ENCODE data around the gene TRIM22. TPM values are rescaled to one million over a fixed set of nuclear protein-coding genes. Genes with fewer than 3 reads are reported as not detected.

TRIM22 gene
- total RNA-seq, 1 experiment from 2014 or later = 1.2 TPM

- no peak for DNase-seq (ENCODE audit: low read depth)
Measured at GRCh38 chr11:5746614-5747013, 57.0 kb downstream of the TRIM22 start.

- no peak for DNase-seq (ENCODE audit: low read depth)
Measured at GRCh38 chr11:5749836-5750235, 60.2 kb downstream of the TRIM22 start.

- no peak for DNase-seq (ENCODE audit: low read depth)
Measured at GRCh38 chr11:5753943-5754342, 64.4 kb downstream of the TRIM22 start, which contains the start of gene OR52N4. TSS of gene OR52N4 (plus strand) at chr11:5754243. CDS start at chr11:5754741, 498 bp downstream.

Other genes starting within 250 kb of the TRIM22 start
- not detected in 2 replicates for gene OR51I1, start 248.3 kb upstream of the TRIM22 start, total RNA-seq (2014; rRNA removed; shearing (Covaris generic))
- gene OR51I2, start 240.5 kb upstream of the TRIM22 start, total RNA-seq (2014; rRNA removed; shearing (Covaris generic)) = not detected in 2 replicates
- not detected in 2 replicates for gene OR52D1, start 201.1 kb upstream of the TRIM22 start, total RNA-seq (2014; rRNA removed; shearing (Covaris generic))
- gene UBQLN3, start 179.8 kb upstream of the TRIM22 start, total RNA-seq (2014; rRNA removed; shearing (Covaris generic)) = not detected in 2 replicates
- gene UBQLNL, start 173.1 kb upstream of the TRIM22 start, total RNA-seq (2014; rRNA removed; shearing (Covaris generic)) = not detected in 2 replicates
- not detected in 2 replicates for gene OR52H1, start 141.2 kb upstream of the TRIM22 start, total RNA-seq (2014; rRNA removed; shearing (Covaris generic))
- not detected in 2 replicates for gene OR52B6, start 108.9 kb upstream of the TRIM22 start, total RNA-seq (2014; rRNA removed; shearing (Covaris generic))
- 2.6 and 3.6 TPM in 2 replicates for gene TRIM6, start 93.2 kb upstream of the TRIM22 start, total RNA-seq (2014; rRNA removed; shearing (Covaris generic))
- gene TRIM34, start 64.8 kb upstream of the TRIM22 start, total RNA-seq (2014; rRNA removed; shearing (Covaris generic)) = 0.63 and 2.7 TPM in 2 replicates
- 11.5 and 15.2 TPM in 2 replicates for gene TRIM5, start 4.7 kb upstream of the TRIM22 start, total RNA-seq (2014; rRNA removed; shearing (Covaris generic))
- gene OR56B1, start 46.7 kb downstream of the TRIM22 start, total RNA-seq (2014; rRNA removed; shearing (Covaris generic)) = not detected in 2 replicates
- not detected in 2 replicates for gene OR52N4, start 64.5 kb downstream of the TRIM22 start, total RNA-seq (2014; rRNA removed; shearing (Covaris generic))
- gene OR52N5, start 93.6 kb downstream of the TRIM22 start, total RNA-seq (2014; rRNA removed; shearing (Covaris generic)) = not detected in 2 replicates
- 0.15 TPM in 1 of 2 replicates, not detected in the other for gene OR52N1, start 101.5 kb downstream of the TRIM22 start, total RNA-seq (2014; rRNA removed; shearing (Covaris generic))
- not detected in 2 replicates for gene OR52N2, start 119.1 kb downstream of the TRIM22 start, total RNA-seq (2014; rRNA removed; shearing (Covaris generic))
- not detected in 2 replicates for gene OR52E6, start 152.1 kb downstream of the TRIM22 start, total RNA-seq (2014; rRNA removed; shearing (Covaris generic))
- gene OR52E8, start 167.9 kb downstream of the TRIM22 start, total RNA-seq (2014; rRNA removed; shearing (Covaris generic)) = 0.15 TPM in 1 of 2 replicates, not detected in the other
- not detected in 2 replicates for gene OR52E4, start 190.8 kb downstream of the TRIM22 start, total RNA-seq (2014; rRNA removed; shearing (Covaris generic))
- gene OR52E5, start 203.4 kb downstream of the TRIM22 start, total RNA-seq (2014; rRNA removed; shearing (Covaris generic)) = not detected in 2 replicates

All from Daoy (cell line).